Breast epithelium (tissue), 4 donors: ENCODE data around the gene CXCL12. TPM values are rescaled to one million over a fixed set of nuclear protein-coding genes. Genes with fewer than 3 reads are reported as not detected.

Experiments
- DNase-seq, 2 donors: peaks; one replicate each; pipeline ENCODE4 v3.0.0-alpha.2; 2019; ENCODE audit warnings: low spot score in 2 of 2
- H3K27ac ChIP-seq, 2 donors: fragments of 200-600 bp; sonication (generic) in 1 of 2; one replicate each; pipeline ENCODE4 v1.5.1; 2016 to 2019; ENCODE audit warnings: mild to moderate bottlenecking in 1 of 2
- H3K27me3 ChIP-seq, 2 donors: fragments of 200-600 bp; sonication (generic) in 1 of 2; one replicate each; pipeline versions ENCODE4 v1.5.1 to v1.6.0; 2017 to 2019; ENCODE audit warnings: control low read depth in 1 of 2, mild to moderate bottlenecking in 1 of 2
- H3K36me3 ChIP-seq: fragments of 200-600 bp; one replicate; pipeline ENCODE4 v1.5.1; 2019
- H3K4me1 ChIP-seq, 2 donors: fragments of 200-600 bp; sonication (generic); one replicate each; pipeline ENCODE4 v1.5.1; 2016 to 2019; ENCODE audit warnings: control low read depth in 1 of 2
- H3K4me3 ChIP-seq, 3 donors: fragments of 200-600 bp; sonication (generic); 1 replicate in 2 of 3; 2 replicates in 1 of 3; pipeline ENCODE4 v1.5.1; 2016 to 2019; ENCODE audit warnings: mild to moderate bottlenecking in 3 of 3, moderate library complexity in 2 of 3
- H3K9me3 ChIP-seq, 2 donors: fragments of 200-600 bp; sonication (generic) in 1 of 2; one replicate each; pipeline ENCODE4 v1.5.1; 2016 to 2019; ENCODE audit warnings: control low read depth in 1 of 2
- POLR2A ChIP-seq: fragments of 450-650 bp; IDR thresholded peaks from one replicate; pipeline ENCODE4 v1.6.1; 2016; ENCODE audit warnings: antibody characterized with exemption, mild to moderate bottlenecking, moderate library complexity
- POLR2AphosphoS5 ChIP-seq, 3 donors: sonication (generic); formaldehyde crosslinking; IDR thresholded peaks; one replicate each; pipeline ENCODE4 v1.6.1; 2017; ENCODE audit warnings: antibody characterized with exemption in 3 of 3
- intact Hi-C: fragments of 100-400 bp; cut with DNase I; formaldehyde crosslinking; loops from one replicate; pipeline ENCODE4 v1.15.1; 2023; ENCODE audit warnings: low total_unique reads
- total RNA-seq, 3 donors: library from RNA; depleted of rRNA; stranded (reverse); fragments of >200 nt; gene quantifications; one replicate each; pipeline ENCODE4 v1.1.0, GENCODE V29; 2016
- TF ChIP-seq, protein P1 (sequence below), 3 donors: fragments of 450-650 bp; IDR thresholded peaks; one replicate each; pipeline ENCODE4 v1.5.1; 2016 to 2017; ENCODE audit warnings: antibody characterized with exemption in 3 of 3, mild to moderate bottlenecking in 3 of 3, moderate library complexity in 3 of 3

The CXCL12 gene
- total RNA-seq, 3 donors from 2014 or later: 66.4 to 164 (median 103) TPM

DNA sequence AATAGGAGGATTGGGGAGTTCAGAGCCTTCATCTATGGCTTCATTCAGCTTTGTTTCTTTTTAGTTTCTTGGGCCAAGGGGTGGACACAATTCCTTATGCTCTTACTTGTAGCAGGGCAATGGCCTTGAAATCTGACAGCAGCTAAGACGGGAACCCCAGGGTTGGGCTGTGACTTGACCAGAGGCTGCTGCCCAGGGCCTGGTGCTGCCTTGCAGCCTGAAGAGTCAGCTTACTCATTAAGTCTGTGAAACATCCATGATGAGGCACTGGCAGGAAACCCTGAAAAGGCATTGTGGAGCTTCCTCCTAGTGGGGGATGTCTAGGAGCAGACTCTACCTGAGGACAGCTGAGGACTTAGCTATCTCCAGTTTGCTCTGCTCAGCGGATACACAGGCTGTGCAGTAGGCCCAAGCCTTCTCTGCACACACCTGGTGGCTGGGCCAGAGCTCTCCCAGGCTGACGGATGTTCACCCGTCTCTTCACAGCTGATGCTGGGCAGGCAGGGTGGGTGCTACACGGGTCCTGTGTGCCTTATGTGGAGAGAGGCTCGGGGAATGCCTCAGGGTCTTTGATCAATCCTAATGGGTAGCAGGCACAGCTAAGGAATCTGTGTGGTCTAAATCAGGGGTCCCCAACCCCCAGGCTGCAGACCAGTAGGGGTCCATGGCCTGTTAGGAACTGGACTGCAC, 17.8 kb downstream of the CXCL12 start:
- DNase-seq: no peak
- H3K4me1 ChIP-seq: no peaks in the 10 kb centered on the region
- H3K27ac ChIP-seq: no peak overlapping the region
- H3K36me3 ChIP-seq: no peaks in the 10 kb centered on the region
- intact Hi-C loops: no loop called here
- H3K27me3 ChIP-seq: no peaks in the 10 kb centered on the region
- TF ChIP-seq POLR2AphosphoS5 (IDR thresholded peaks at IDR 0.05) (no peak), POLR2A (no peak)
- TF ChIP-seq, protein P1, sequence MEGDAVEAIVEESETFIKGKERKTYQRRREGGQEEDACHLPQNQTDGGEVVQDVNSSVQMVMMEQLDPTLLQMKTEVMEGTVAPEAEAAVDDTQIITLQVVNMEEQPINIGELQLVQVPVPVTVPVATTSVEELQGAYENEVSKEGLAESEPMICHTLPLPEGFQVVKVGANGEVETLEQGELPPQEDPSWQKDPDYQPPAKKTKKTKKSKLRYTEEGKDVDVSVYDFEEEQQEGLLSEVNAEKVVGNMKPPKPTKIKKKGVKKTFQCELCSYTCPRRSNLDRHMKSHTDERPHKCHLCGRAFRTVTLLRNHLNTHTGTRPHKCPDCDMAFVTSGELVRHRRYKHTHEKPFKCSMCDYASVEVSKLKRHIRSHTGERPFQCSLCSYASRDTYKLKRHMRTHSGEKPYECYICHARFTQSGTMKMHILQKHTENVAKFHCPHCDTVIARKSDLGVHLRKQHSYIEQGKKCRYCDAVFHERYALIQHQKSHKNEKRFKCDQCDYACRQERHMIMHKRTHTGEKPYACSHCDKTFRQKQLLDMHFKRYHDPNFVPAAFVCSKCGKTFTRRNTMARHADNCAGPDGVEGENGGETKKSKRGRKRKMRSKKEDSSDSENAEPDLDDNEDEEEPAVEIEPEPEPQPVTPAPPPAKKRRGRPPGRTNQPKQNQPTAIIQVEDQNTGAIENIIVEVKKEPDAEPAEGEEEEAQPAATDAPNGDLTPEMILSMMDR (IDR thresholded peaks at IDR 0.05): no peak
- no peaks in the 10 kb centered on the region for H3K9me3 ChIP-seq
- H3K4me3 ChIP-seq: no peak overlapping the region

DNA sequence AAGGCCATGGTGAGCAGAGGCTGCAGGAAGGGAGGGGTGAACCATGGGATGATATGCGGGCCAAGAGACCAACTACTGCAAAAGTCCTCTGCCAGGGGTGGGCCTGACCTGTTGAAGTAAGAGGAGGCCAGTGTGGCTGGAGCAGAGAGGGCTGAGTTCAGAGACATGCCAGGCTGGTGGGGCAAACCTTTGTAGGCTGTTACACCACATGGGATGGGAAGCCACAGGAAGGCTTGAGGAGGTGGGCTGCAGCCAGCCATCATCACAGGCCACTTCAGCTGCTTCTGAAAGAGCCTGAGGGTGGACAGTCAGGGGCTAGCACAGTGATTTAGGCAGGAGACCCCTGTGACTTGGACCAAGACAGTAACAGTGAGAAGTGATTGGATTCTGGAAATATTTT, 20.3 kb downstream of the CXCL12 start:
- H3K4me1 ChIP-seq: no peaks in the 10 kb centered on the region
- H3K27ac ChIP-seq: no peak overlapping the region
- no peaks in the 10 kb centered on the region for H3K27me3 ChIP-seq
- no peaks in the 10 kb centered on the region for H3K36me3 ChIP-seq
- intact Hi-C loops: no loop called here
- no peak for DNase-seq
- H3K9me3 ChIP-seq: no peaks in the 10 kb centered on the region
- no peak overlapping the region for H3K4me3 ChIP-seq
- TF ChIP-seq POLR2AphosphoS5 (IDR thresholded peaks at IDR 0.05) (no peak), POLR2A (no peak)
- TF ChIP-seq, protein P1 (IDR thresholded peaks at IDR 0.05): no peak

DNA sequence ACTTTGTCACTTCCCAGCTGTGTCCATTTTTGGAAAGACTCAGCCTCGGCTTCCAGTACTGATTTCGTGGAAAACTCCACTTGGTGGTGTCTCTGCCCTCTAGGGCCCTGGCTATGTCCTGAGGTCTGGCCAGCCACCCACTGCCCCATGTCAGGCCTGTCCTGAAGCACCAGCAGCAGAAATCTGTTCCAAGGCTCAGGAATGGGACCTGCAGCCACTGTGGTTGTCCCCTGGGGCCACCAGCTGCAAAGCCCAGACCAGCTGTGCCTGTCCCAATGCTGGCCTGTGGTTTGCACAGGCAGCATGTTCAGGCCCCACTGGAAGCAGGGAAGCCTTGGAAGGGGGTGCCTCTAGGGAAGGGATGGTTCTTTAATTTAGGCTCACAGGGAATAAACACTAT, 21.2 kb downstream of the CXCL12 start:
- no peaks in the 10 kb centered on the region for H3K27me3 ChIP-seq

DNA sequence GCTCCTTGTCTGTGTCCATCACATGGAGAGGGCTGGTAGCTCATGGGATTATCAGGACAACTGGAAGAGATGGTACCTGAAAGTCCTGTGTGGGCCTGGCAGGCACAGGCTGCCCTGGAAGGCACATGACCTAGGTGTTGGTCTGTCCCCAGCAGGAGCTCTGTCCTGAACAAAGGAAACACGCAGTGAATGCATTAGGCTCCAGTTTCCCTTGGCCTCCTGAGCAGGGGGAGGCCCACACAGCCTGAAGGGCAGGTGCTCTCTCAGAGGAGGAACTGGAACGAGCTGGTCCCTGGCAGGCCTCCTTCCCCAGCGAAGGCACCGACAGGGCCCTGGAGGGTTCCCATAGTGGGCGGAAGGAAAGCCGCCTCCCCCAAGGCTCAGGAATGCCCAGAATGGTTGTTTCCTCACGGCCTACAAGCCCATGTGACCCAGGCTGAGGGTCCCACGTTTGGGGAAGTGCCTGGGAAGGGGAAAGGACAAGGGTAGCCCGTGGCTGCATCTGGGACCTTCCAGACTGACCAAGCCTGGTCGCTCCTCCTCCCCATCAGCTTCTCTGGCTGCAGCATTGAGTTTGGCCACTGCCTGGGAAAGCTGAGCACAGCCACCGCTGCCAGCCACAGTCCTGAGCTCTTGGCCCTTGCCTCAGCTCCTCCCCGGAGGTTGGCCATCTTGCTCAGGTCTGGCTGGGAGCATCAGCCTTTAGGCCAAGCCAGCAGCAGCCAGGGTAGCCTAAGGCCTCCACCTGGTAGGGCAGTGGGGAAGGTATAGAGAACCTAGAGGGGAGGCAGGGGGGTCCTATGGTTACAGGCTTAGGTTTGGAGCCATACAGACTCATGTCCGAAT, 21.8 kb downstream of the CXCL12 start:
- no peak overlapping the region for H3K27ac ChIP-seq
- H3K36me3 ChIP-seq: no peaks in the 10 kb centered on the region
- H3K4me1 ChIP-seq: no peaks in the 10 kb centered on the region
- H3K4me3 ChIP-seq: no peak overlapping the region
- H3K27me3 ChIP-seq: no peaks in the 10 kb centered on the region
- DNase-seq: no peak
- TF ChIP-seq POLR2AphosphoS5 (IDR thresholded peaks at IDR 0.05) (no peak), POLR2A (no peak)
- TF ChIP-seq, protein P1 (IDR thresholded peaks at IDR 0.05): no peak
- no peaks in the 10 kb centered on the region for H3K9me3 ChIP-seq
- intact Hi-C loops: no loop called here

More for the DNA sequence above, 21.2 kb downstream of the CXCL12 start:
- TF ChIP-seq, protein P1 (IDR thresholded peaks at IDR 0.05): no peak
- TF ChIP-seq POLR2A: no peak
- no peak for TF ChIP-seq POLR2AphosphoS5 (IDR thresholded peaks at IDR 0.05)
- H3K4me1 ChIP-seq: no peaks in the 10 kb centered on the region
- DNase-seq: no peak
- no peak overlapping the region for H3K27ac ChIP-seq
- no peaks in the 10 kb centered on the region for H3K9me3 ChIP-seq
- no peak overlapping the region for H3K4me3 ChIP-seq
- intact Hi-C loops: no loop called here
- no peaks in the 10 kb centered on the region for H3K36me3 ChIP-seq

DNA sequence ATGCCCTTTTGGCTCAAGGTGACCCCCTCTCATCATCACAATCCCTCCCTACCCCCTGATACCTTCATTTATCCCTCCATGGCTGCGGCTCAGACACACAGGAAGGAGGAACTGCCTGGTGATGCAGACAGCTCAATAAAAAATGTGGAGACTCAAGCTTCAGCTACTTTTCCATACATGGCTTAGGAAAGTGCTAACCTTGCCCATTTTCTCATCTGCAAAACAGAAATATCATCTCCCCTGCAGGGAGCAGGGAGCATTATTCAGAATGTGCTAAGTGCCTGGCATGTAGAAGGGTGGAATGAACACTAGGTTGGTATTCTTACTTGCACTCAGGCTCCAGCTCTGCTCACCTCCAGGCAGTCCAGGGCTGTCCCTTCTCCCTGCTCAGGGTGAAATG, 23.8 kb downstream of the CXCL12 start:
- Histone ChIP-seq H3K4me1 (no peaks in the 10 kb centered on the region), H3K27ac (no peak overlapping the region), H3K4me3 (no peak overlapping the region), H3K9me3 (no peaks in the 10 kb centered on the region), H3K27me3 (no peaks in the 10 kb centered on the region), H3K36me3 (no peaks in the 10 kb centered on the region)
- no peak for TF ChIP-seq POLR2A
- no peak for TF ChIP-seq POLR2AphosphoS5 (IDR thresholded peaks at IDR 0.05)
- TF ChIP-seq, protein P1 (IDR thresholded peaks at IDR 0.05): no peak
- intact Hi-C loops: no loop called here
- no peak for DNase-seq
